A673 (cell line): ENCODE data around the gene ENTPD3. TPM values are rescaled to one million over a fixed set of nuclear protein-coding genes. Genes with fewer than 3 reads are reported as not detected.

Experiments used
- BruUV-seq: library from RNA; stranded (reverse); fragments of 400-500 nt; replicated peaks from 2 replicates; lab custom pipeline; 2021; lab: Mats Ljungman, UMichigan
- CTCF ChIA-PET: fragments of 300-600 bp; sonication (Branson Sonifier 250); formaldehyde crosslinking; loops from one replicate; lab custom pipeline; 2022; ENCODE audit warnings: antibody characterized with exemption; lab: Charles Lee
- POLR2A ChIA-PET: fragments of 300-600 bp; sonication (Branson Sonifier 250); formaldehyde crosslinking; loops from one replicate; lab custom pipeline; 2022; ENCODE audit warnings: antibody characterized with exemption; ENCODE audit not compliant: low non-redundant PET; lab: Charles Lee
- DNase-seq: peaks from one replicate; pipeline ENCODE4 v3.0.0-alpha.2; 2015; ENCODE audit warnings: low spot score
- H3K27ac ChIP-seq: fragments of 200-600 bp; sonication (generic); 2 replicates; pipeline ENCODE4 v1.5.1; 2016; ENCODE audit warnings: mixed run types, low read depth, mild to moderate bottlenecking, mixed read lengths, antibody characterized with exemption, low read length; ENCODE audit not compliant: poor library complexity, severe bottlenecking
- H3K27me3 ChIP-seq: fragments of 200-600 bp; sonication (generic); replicated peaks from 2 replicates; pipeline ENCODE4 v1.6.1; 2017; ENCODE audit warnings: mixed run types, low read depth, mild to moderate bottlenecking, mixed read lengths, antibody characterized with exemption, low read length; ENCODE audit not compliant: insufficient read depth, poor library complexity
- H3K36me3 ChIP-seq: fragments of 200-600 bp; sonication (generic); 2 replicates; pipeline ENCODE4 v1.6.1; 2016; ENCODE audit warnings: mixed run types, mild to moderate bottlenecking, mixed read lengths, antibody characterized with exemption, low read length; ENCODE audit not compliant: insufficient read depth, poor library complexity, severe bottlenecking
- H3K4me1 ChIP-seq: fragments of 200-600 bp; sonication (generic); 2 replicates; pipeline ENCODE4 v1.6.1; 2017; ENCODE audit warnings: mixed run types, mild to moderate bottlenecking, mixed read lengths, antibody characterized with exemption, low read length; ENCODE audit not compliant: insufficient read depth, poor library complexity, severe bottlenecking
- H3K4me3 ChIP-seq: fragments of 200-600 bp; sonication (generic); 2 replicates; pipeline ENCODE4 v1.5.1; 2016; ENCODE audit warnings: low read depth, mixed run types, mild to moderate bottlenecking, mixed read lengths, low read length; ENCODE audit not compliant: poor library complexity, severe bottlenecking
- H3K9me3 ChIP-seq: fragments of 200-600 bp; sonication (generic); 2 replicates; pipeline ENCODE4 v1.6.1; 2016; ENCODE audit warnings: mixed run types, low read depth, mild to moderate bottlenecking, mixed read lengths, antibody characterized with exemption, low read length; ENCODE audit not compliant: poor library complexity, severe bottlenecking
- EZH2 ChIP-seq: fragments of 200-600 bp; sonication (generic); IDR thresholded peaks from 2 replicates; pipeline ENCODE4 v1.6.1; 2017; ENCODE audit warnings: borderline replicate concordance, low read depth, mild to moderate bottlenecking, mixed read lengths, antibody characterized with exemption, low read length; ENCODE audit not compliant: poor library complexity, severe bottlenecking
- intact Hi-C: fragments of 100-400 bp; cut with micrococcal nuclease; formaldehyde crosslinking; loops from one replicate; pipeline ENCODE4 v1.10.0; 2022; ENCODE audit not compliant: unreplicated experiment
- total RNA-seq: library from RNA; stranded (reverse); gene quantifications from 2 replicates; pipeline ENCODE4 v1.2.3, GENCODE V29; 2021
- TF ChIP-seq, protein P1 (sequence below): fragments of 300-800, 200-600 bp; sonication (generic); conservative IDR thresholded peaks from 2 replicates; pipeline ENCODE4 v1.5.1; 2017; ENCODE audit warnings: low read depth, mild to moderate bottlenecking, antibody characterized with exemption, low read length, moderate library complexity, mixed read lengths

ENTPD3 gene
- total RNA-seq, 1 experiment from 2014 or later = 0.54 TPM

DNA sequence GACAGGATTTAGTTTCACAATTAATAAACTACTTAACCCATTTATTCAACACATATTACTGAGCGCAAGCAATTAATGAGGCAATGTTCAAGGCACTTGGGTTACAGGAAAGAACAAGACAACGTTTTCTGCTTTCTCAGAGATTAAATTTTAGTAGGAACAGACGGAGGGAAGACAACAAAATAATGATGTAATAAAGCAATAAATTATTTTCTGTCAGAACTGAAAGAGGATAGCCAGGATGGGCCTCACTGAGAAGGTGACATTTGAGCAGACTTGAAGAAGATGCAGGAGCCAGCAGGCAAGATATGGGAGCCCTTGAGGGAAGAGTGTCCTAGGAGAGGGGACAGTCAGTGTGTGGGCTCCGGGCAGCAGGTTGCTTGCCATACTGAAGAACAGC, 58.9 kb downstream of the ENTPD3 start:
- no peak for DNase-seq
- ChIA-PET POLR2A (no interaction called here), CTCF (no interaction called here)
- Histone ChIP-seq H3K9me3 (no peaks in the 10 kb centered on the region), H3K27me3 (no peaks in the 10 kb centered on the region), H3K36me3 (no peaks in the 10 kb centered on the region), H3K4me3 (no peak overlapping the region), H3K4me1 (no peaks in the 10 kb centered on the region), H3K27ac (no peak overlapping the region)
- TF ChIP-seq, protein P1, sequence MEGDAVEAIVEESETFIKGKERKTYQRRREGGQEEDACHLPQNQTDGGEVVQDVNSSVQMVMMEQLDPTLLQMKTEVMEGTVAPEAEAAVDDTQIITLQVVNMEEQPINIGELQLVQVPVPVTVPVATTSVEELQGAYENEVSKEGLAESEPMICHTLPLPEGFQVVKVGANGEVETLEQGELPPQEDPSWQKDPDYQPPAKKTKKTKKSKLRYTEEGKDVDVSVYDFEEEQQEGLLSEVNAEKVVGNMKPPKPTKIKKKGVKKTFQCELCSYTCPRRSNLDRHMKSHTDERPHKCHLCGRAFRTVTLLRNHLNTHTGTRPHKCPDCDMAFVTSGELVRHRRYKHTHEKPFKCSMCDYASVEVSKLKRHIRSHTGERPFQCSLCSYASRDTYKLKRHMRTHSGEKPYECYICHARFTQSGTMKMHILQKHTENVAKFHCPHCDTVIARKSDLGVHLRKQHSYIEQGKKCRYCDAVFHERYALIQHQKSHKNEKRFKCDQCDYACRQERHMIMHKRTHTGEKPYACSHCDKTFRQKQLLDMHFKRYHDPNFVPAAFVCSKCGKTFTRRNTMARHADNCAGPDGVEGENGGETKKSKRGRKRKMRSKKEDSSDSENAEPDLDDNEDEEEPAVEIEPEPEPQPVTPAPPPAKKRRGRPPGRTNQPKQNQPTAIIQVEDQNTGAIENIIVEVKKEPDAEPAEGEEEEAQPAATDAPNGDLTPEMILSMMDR = no peak
- intact Hi-C loops = no loop called here
- no TSS peak for BruUV-seq

DNA sequence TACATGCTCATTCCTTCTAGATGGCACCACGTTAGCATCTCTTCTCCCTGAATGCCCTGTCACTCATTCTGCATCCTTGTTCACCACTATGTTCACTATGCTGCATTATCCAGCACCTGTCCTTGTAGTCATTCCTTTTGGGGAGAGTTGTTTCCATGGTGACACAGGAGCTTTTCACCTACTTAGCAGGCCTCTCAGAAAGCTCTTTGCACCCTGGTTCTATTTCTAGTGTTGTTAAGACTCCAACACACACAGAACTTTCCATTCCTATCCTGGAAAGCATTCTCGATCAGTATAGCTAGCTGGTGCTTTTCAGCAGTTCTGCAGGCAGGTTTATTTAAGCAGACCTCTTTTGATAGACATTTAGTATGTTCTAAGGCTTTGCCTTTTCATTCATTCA, 63.5 kb downstream of the ENTPD3 start:
- no TSS peak for BruUV-seq
- ChIA-PET POLR2A (no interaction called here), CTCF (no interaction called here)
- no peak overlapping the region for H3K4me3 ChIP-seq
- no peaks in the 10 kb centered on the region for H3K27me3 ChIP-seq
- no peaks in the 10 kb centered on the region for H3K9me3 ChIP-seq
- no peak overlapping the region for H3K27ac ChIP-seq
- intact Hi-C loops = no loop called here
- peaks cover 4% of the 10 kb centered on the region for H3K4me1 ChIP-seq
- H3K36me3 ChIP-seq = no peaks in the 10 kb centered on the region
- no peak for TF ChIP-seq EZH2
- TF ChIP-seq, protein P1 = no peak
- DNase-seq = no peak

- no peaks in the 10 kb centered on the region for H3K9me3 ChIP-seq
- no TSS peak for BruUV-seq
- no peak for TF ChIP-seq EZH2
- TF ChIP-seq, protein P1 = no peak
- intact Hi-C loops = no loop called here
- DNase-seq = no peak
- no peaks in the 10 kb centered on the region for H3K27me3 ChIP-seq
- H3K27ac ChIP-seq = no peak overlapping the region
- CTCF ChIA-PET = no interaction called here
- POLR2A ChIA-PET = no interaction called here
- peaks cover 4% of the 10 kb centered on the region for H3K4me1 ChIP-seq
- no peaks in the 10 kb centered on the region for H3K36me3 ChIP-seq
- H3K4me3 ChIP-seq = no peak overlapping the region
Observed at GRCh38 chr3:40451551-40451950, 64.6 kb downstream of the ENTPD3 start.
